GM21360 (cell line): ENCODE measurements around the gene GNA14.
"Not testable (repeated sequence)": the region's sequence is repeated elsewhere in the genome, so short reads cannot be mapped to it uniquely, and the experiment has no call there.

Experiments
- ATAC-seq: cut with Tn5 transposase; IDR thresholded peaks from one replicate; pipeline ENCODE4 v1.9.1; 2021; ENCODE audit warnings: mild to moderate bottlenecking, moderate library complexity; ENCODE audit not compliant: unreplicated experiment

GNA14 gene

DNA sequence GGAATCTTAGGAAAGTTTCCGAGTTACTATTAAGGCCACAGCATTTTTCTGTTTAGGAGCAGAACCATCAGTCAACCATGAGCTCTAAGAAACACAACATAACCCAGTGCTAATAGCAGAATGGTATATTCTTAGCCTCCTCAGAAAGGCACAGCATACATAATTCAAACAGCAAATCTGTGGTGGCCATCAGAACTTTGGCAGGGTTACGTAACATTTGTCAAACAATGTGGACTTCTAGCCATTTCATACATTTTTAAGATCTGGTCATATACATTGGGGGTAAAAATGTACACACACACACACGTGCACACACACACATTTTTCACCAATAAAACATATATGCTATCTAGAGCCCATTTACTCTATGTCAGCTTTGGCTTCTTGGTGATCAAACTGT, 225.2 kb downstream of the GNA14 start:
- ATAC-seq, result no peak

DNA sequence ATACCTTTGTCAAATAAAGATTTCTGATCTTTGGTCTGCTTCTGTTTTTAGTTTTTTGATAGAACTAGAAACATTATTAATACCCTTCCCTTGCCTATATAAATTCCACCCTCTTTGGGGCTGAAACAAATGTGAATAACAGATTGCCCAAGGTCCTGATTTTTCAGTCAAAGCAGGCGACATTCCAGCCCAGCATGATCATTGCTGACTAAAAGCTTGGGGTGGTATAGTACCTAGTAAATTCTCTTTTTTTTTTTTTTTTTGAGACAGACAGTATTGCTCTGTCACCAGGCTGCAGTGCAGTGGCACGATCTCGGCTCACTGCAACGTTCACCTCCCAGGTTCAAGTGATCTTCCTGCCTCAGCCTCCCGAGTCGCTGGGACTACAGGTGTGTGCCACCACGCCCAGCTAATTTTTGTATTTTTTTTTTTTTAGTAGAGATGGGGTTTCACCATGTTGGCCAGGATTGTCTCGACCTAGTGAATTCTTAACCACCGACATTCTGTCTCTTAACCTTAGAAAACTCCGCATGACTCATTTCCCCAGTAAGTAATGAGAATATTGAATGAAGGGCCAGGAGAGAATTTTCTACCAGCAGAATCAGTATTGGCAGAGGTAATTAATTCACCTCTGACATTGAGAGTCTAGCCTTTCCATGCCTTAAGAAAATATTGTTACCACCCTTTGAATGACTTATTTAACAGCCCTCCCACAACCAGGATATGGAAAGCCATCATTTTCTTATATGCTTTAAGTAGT, 226.4 kb downstream of the GNA14 start:
- ATAC-seq, result no peak

GRCh38 chr9:77420641-77421040, 227.5 kb downstream of the GNA14 start:
- no peak for ATAC-seq

DNA sequence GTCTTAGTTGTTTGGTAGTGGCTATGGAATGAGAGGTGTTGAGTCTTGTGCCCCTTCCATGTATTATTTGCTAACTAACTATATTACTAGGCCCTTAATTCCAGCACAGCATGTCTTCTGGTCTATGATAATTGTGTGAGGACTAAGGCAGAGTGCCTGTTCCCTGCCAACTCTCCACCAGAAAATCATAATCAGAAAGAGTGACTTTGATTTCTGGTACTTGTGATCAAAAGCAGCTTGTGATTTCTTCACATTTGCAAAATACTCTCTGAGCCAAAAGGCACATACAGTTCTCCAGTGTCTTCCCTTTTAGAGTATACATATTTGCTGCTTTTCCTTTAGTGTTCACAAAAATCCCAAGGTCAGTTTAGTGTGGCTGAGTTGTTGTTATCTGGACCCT, 229.9 kb downstream of the GNA14 start:
- ATAC-seq, result no peak

- ATAC-seq, result no peak
These were observed 230.6 kb downstream of the GNA14 start for GRCh38 chr9:77417566-77417965.

- ATAC-seq, result not testable (repeated sequence)
These were observed 239.6 kb downstream of the GNA14 start for GRCh38 chr9:77408521-77408920.

DNA sequence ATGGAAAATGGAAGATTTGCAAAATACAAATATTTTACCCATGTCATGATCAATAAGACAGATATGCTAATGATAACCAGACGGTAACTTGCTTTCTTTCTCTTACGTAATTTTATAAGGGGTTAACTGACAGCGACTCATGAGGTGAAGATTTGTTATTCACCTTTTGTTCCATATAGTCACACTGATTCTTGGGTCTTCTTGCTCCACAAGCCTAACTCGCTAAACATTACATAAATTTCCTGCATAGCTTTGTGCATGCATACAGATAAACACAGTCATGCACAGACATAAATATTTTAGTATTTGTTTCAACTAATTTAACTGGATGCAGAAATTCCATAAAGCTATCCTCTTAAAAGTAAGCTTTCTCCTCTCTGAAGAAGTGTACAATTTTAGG, 244.9 kb downstream of the GNA14 start:
- no peak for ATAC-seq

- ATAC-seq, result no peak
These were observed 245.8 kb downstream of the GNA14 start for GRCh38 chr9:77402286-77402685.

GRCh38 chr9:77399964-77400363, 248.2 kb downstream of the GNA14 start:
- ATAC-seq, result no peak

DNA sequence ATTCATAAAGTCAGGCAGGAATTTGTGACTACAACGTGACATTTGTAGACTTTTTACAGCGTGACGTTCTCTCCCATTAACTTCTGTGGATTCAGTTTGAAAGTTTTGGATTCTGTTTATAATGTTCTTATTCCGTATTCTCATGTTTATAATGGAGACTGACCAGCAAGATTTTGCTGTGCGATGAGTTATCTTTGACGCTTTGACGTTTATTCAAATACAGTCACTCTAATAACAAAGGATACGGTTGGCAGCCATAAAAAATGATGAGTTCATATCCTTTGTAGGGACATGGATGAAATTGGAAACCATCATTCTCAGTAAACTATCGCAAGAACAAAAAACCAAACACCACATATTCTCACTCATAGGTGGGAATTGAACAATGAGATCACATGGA, 249.5 kb downstream of the GNA14 start:
- not testable (repeated sequence) for ATAC-seq

GRCh38 chr9:77392328-77392727, 255.8 kb downstream of the GNA14 start:
- ATAC-seq, result no peak

GRCh38 chr9:77391834-77392233, 256.3 kb downstream of the GNA14 start:
- ATAC-seq, result no peak

DNA sequence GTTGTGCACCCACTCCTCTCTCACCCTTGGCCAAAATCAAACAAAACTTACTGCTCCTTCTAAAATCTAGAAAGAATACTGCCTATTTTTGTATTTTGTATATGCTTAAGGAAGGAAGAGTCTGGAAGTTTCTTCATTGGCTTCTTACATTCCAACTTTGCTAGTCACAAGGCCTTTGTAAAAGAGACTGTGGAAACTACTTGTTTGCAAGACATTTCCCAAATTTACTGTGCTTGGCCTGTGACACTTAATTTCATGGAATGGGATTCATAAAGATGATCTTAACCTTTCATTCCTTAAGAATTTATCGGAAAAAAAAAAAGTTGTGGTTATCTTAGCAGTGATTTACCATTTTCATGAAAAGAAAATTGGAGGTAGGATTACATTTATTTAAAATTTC, 261.9 kb downstream of the GNA14 start:
- ATAC-seq, result no peak

- ATAC-seq, result no peak
These were observed 263.7 kb downstream of the GNA14 start for GRCh38 chr9:77384406-77384805.

- no peak for ATAC-seq
These were observed 272.1 kb downstream of the GNA14 start for GRCh38 chr9:77375956-77376532.

DNA sequence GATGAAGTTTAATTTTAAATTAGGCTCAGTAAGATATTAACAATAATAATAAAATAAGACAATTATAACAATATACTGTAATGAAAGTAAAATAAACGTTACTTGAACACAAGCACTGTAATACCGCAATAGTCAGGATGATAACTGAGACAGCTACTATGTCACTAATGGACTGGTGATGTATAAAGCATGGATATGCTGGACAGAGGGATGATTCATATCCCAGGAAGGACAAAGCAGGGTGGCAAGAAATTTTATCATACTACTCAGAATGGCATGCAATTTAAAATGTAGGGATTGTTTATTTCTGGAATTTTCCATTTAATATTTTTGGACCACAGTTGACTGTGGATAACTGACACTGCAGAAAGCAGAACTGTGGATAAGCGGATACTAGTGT, 273.9 kb downstream of the GNA14 start:
- no peak for ATAC-seq
